NCI-H187 (cell line): ENCODE data around the gene ZSWIM4.
"Not testable (repeated sequence)": the region's sequence is repeated elsewhere in the genome, so short reads cannot be mapped to it uniquely, and the experiment has no call there.

ENCODE experiments used
- DNase-seq, 2 experiments: peaks; one replicate each; lab custom pipeline; 2025; lab: John Stamatoyannopoulos, UW

The ZSWIM4 gene

GRCh38 chr19:13794757-13795589, at the start of gene ZSWIM4:
TSS of gene ZSWIM4 (plus strand) at chr19:13795443. CDS start at chr19:13795649, 206 bp downstream.
- peak; percentile 86 to 90 for DNase-seq

GRCh38 chr19:13747098-13747453, 48.2 kb upstream of the ZSWIM4 start:
- DNase-seq = no peak

- DNase-seq = no peak
Measured at GRCh38 chr19:13748169-13748828, 46.9 kb upstream of the ZSWIM4 start.

GRCh38 chr19:13751436-13751835, 43.8 kb upstream of the ZSWIM4 start:
- DNase-seq = no peak

GRCh38 chr19:13753622-13754021, 41.6 kb upstream of the ZSWIM4 start:
- DNase-seq = not testable (repeated sequence)

GRCh38 chr19:13756210-13756609, 39.0 kb upstream of the ZSWIM4 start:
- DNase-seq = no peak

GRCh38 chr19:13757805-13758772, 37.2 kb upstream of the ZSWIM4 start:
- no peak for DNase-seq

GRCh38 chr19:13758795-13759194, 36.4 kb upstream of the ZSWIM4 start:
- no peak for DNase-seq

- no peak for DNase-seq
Measured at GRCh38 chr19:13761423-13761822, 33.8 kb upstream of the ZSWIM4 start.

GRCh38 chr19:13762635-13763235, 32.5 kb upstream of the ZSWIM4 start:
- DNase-seq = no peak

- DNase-seq = no peak
Measured at GRCh38 chr19:13763265-13763664, 32.0 kb upstream of the ZSWIM4 start.

- peak; percentile 1 to 46 for DNase-seq
Measured at GRCh38 chr19:13764101-13764807, 31.0 kb upstream of the ZSWIM4 start, which contains the start of gene MRI1. TSS of gene MRI1 (plus strand) at chr19:13764522. CDS start at chr19:13764589, 67 bp downstream.

GRCh38 chr19:13764821-13765394, 30.3 kb upstream of the ZSWIM4 start:
- DNase-seq = no peak

- no peak for DNase-seq
Measured at GRCh38 chr19:13765395-13766094, 29.7 kb upstream of the ZSWIM4 start.

- no peak for DNase-seq
Measured at GRCh38 chr19:13766095-13766481, 29.2 kb upstream of the ZSWIM4 start.

- no peak for DNase-seq
Measured at GRCh38 chr19:13768510-13768909, 26.7 kb upstream of the ZSWIM4 start.

GRCh38 chr19:13770013-13770635, 25.1 kb upstream of the ZSWIM4 start:
- DNase-seq = no peak

GRCh38 chr19:13774217-13775191, 20.7 kb upstream of the ZSWIM4 start, which contains the start of gene C19orf53:
TSS of gene C19orf53 (plus strand) at chr19:13774456. CDS start at chr19:13774478, 22 bp downstream.
- peak; percentile 27 to 34 for DNase-seq
